Right lobe of liver (tissue), 4 donors: ENCODE measurements around the gene AFP.

ENCODE experiments used
- CTCF ChIP-seq, 4 donors: fragments of 200-600 bp in 3 of 4; fragments of 450-650 bp in 1 of 4; IDR thresholded peaks; one replicate each; pipeline versions ENCODE4 v1.5.1 to v1.8.0; 2016 to 2022; ENCODE audit warnings: antibody characterized with exemption in 4 of 4, mild to moderate bottlenecking in 2 of 4
- POLR2A ChIP-seq: fragments of 450-650 bp; IDR thresholded peaks from one replicate; pipeline ENCODE4 v1.6.1; 2017; ENCODE audit warnings: antibody characterized with exemption, mild to moderate bottlenecking
- donor health status: DM: no; HTN: no; CAD: no.
- donor health status: DM: no; HTN: no; CAD: no.
- donor health status: DM: no; HTN: yes; CAD: no.

GRCh38 chr4:73442275-73442674 lies 6.3 kb downstream of the AFP start:
- TF ChIP-seq CTCF (IDR thresholded peaks at IDR 0.05), result no peak
- no peak for TF ChIP-seq POLR2A
